HEK293 (cell line): ENCODE results near the gene TAF1B.

ENCODE experiments used
- CTCF ChIA-PET: fragments of 350-600 bp; formaldehyde crosslinking; extraction: SDS; loops from one replicate; lab custom pipeline; 2021; ENCODE audit warnings: antibody characterized with exemption; lab: Yijun Ruan, JAX
- POLR2A ChIA-PET: fragments of 300-600 bp; formaldehyde crosslinking; extraction: SDS; loops from one replicate; lab custom pipeline; 2020; ENCODE audit warnings: antibody characterized with exemption, inconsistent platforms; lab: Yijun Ruan, JAX
- H3K27ac ChIP-seq: fragments of 200-500 bp; sonication (Bioruptor generic); 2 replicates; pipeline ENCODE4 v1.5.1; 2014; ENCODE audit warnings: low read depth, low read length, control low read depth, inconsistent platforms; ENCODE audit errors: extremely low read depth
- H3K36me3 ChIP-seq, 2 experiments: fragments of 200-500 bp in 1 of 2; sonication (Bioruptor generic) in 1 of 2; 1 replicate in 1 of 2; 2 replicates in 1 of 2; pipeline ENCODE4 v1.5.1; 2014 to 2017; ENCODE audit warnings: inconsistent platforms in 2 of 2, low read length in 2 of 2; ENCODE audit not compliant: control insufficient read depth in 2 of 2, insufficient read depth in 1 of 2
- H3K4me1 ChIP-seq: fragments of 200-500 bp; sonication (Bioruptor generic); 2 replicates; pipeline ENCODE4 v1.5.1; 2014; ENCODE audit warnings: mild to moderate bottlenecking, low read length, inconsistent platforms; ENCODE audit not compliant: control insufficient read depth, insufficient read depth
- H3K4me3 ChIP-seq: 2 replicates; pipeline ENCODE4 v1.5.1; 2011; ENCODE audit warnings: low read depth, mild to moderate bottlenecking, control low read depth, low read length, moderate library complexity
- H3K9me3 ChIP-seq: fragments of 200-500 bp; sonication (Bioruptor generic); 2 replicates; pipeline ENCODE4 v1.5.1; 2014; ENCODE audit warnings: low read depth, low read length, inconsistent platforms; ENCODE audit not compliant: control insufficient read depth, insufficient read depth
- BCL11A ChIP-seq: fragments of 450-650 bp; formaldehyde crosslinking; IDR thresholded peaks from 2 replicates; pipeline ENCODE4 v1.5.1; 2016; ENCODE audit warnings: low read depth, missing biosample characterization, missing genetic modification characterization
- CTCF ChIP-seq: fragments of 450-650 bp; formaldehyde crosslinking; IDR thresholded peaks from 2 replicates; pipeline ENCODE4 v1.5.1; 2016; ENCODE audit warnings: missing biosample characterization, missing genetic modification characterization
- EGR2 ChIP-seq: fragments of 450-650 bp; formaldehyde crosslinking; IDR thresholded peaks from 2 replicates; pipeline ENCODE4 v1.5.1; 2016; ENCODE audit warnings: low read depth, missing biosample characterization, missing genetic modification characterization
- GLI4 ChIP-seq: fragments of 450-650 bp; formaldehyde crosslinking; IDR thresholded peaks from 2 replicates; pipeline ENCODE4 v1.5.1; 2016; ENCODE audit warnings: missing biosample characterization, missing genetic modification characterization
- SCRT1 ChIP-seq: fragments of 450-650 bp; formaldehyde crosslinking; IDR thresholded peaks from 2 replicates; pipeline ENCODE4 v1.5.1; 2016; ENCODE audit warnings: missing biosample characterization, missing genetic modification characterization, borderline replicate concordance
- SCRT2 ChIP-seq: fragments of 450-650 bp; formaldehyde crosslinking; IDR thresholded peaks from 2 replicates; pipeline ENCODE4 v1.5.1; 2016; ENCODE audit warnings: missing biosample characterization, missing genetic modification characterization
- SP2 ChIP-seq: fragments of 450-650 bp; formaldehyde crosslinking; IDR thresholded peaks from 2 replicates; pipeline ENCODE4 v1.5.1; 2016; ENCODE audit warnings: missing biosample characterization, missing genetic modification characterization
- ZFHX2 ChIP-seq: fragments of 450-650 bp; formaldehyde crosslinking; conservative IDR thresholded peaks from 2 replicates; pipeline ENCODE4 v1.5.1; 2016; ENCODE audit warnings: missing biosample characterization, missing genetic modification characterization
- ZFP41 ChIP-seq: fragments of 450-650 bp; formaldehyde crosslinking; IDR thresholded peaks from 2 replicates; pipeline ENCODE4 v1.5.1; 2016; ENCODE audit warnings: missing biosample characterization, missing genetic modification characterization, borderline replicate concordance
- ZNF114 ChIP-seq: fragments of 450-650 bp; formaldehyde crosslinking; IDR thresholded peaks from 2 replicates; pipeline ENCODE4 v1.5.0; 2017; ENCODE audit warnings: missing biosample characterization, missing genetic modification characterization
- ZNF155 ChIP-seq: fragments of 450-650 bp; formaldehyde crosslinking; IDR thresholded peaks from 2 replicates; pipeline ENCODE4 v1.5.1; 2016; ENCODE audit warnings: missing biosample characterization, missing genetic modification characterization
- ZNF324 ChIP-seq: fragments of 450-650 bp; formaldehyde crosslinking; IDR thresholded peaks from 2 replicates; pipeline ENCODE4 v1.5.1; 2016; ENCODE audit warnings: missing biosample characterization, missing genetic modification characterization
- ZNF335 ChIP-seq: fragments of 450-650 bp; formaldehyde crosslinking; conservative IDR thresholded peaks from 2 replicates; pipeline ENCODE4 v1.5.1; 2016; ENCODE audit warnings: missing biosample characterization, missing genetic modification characterization
- ZNF518A ChIP-seq: fragments of 450-650 bp; formaldehyde crosslinking; conservative IDR thresholded peaks from 2 replicates; pipeline ENCODE4 v1.5.1; 2016; ENCODE audit warnings: low read depth, missing biosample characterization, missing genetic modification characterization
- ZNF624 ChIP-seq: fragments of 450-650 bp; formaldehyde crosslinking; IDR thresholded peaks from 2 replicates; pipeline ENCODE4 v1.5.1; 2017; ENCODE audit warnings: missing biosample characterization, missing genetic modification characterization
- ZNF670 ChIP-seq: fragments of 450-650 bp; formaldehyde crosslinking; IDR thresholded peaks from 2 replicates; pipeline ENCODE4 v1.5.1; 2016; ENCODE audit warnings: missing biosample characterization, missing genetic modification characterization, low read depth
- TF ChIP-seq, protein P1 (sequence below): fragments of 450-650 bp; IDR thresholded peaks from 2 replicates; pipeline ENCODE4 v1.5.1; 2018; ENCODE audit warnings: missing biosample characterization, mild to moderate bottlenecking, missing genetic modification characterization
- TF ChIP-seq, protein P2 (sequence below): fragments of 450-650 bp; formaldehyde crosslinking; IDR thresholded peaks from 2 replicates; pipeline ENCODE4 v1.5.1; 2016; ENCODE audit warnings: missing biosample characterization, missing genetic modification characterization, borderline replicate concordance

TAF1B gene

DNA sequence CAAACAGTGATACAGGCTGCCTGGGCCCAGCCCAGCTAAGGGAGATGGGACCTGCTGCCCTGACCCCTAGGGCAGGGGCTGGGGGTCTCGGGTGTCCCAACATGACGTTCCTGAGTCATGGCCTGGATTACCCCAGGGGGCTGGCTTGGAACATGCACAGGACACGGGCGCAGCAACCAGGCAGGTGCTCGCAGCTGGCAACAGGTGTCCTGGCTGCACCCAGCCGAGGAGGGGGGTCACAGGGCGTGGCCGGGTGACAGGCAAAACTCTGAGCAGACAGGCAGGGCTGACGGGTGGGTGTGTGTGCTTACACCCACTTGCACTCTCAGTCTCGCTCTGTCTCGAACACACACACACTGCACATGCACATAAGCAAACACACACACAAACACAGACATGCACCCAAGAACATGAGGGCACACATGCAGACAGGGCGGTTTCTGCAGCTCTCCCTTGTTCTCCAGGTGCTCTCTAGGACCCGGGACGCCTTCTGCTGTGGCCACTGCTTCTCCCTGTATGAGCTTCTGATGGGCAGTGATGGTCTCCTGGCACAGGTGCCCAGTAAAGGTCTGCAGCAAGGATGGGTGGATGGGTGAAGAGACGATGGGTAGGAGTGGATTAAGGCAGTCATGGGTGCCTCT, 33.7 kb upstream of the TAF1B start:
- no peaks in the 10 kb centered on the region for H3K9me3 ChIP-seq
- TF ChIP-seq BCL11A (tag by site-specific recombination) (no peak), SCRT2 (tag by site-specific recombination) (peak; percentile 97), GLI4 (no peak), CTCF (tag by site-specific recombination) (no peak), ZNF624 (tag by site-specific recombination) (no peak), ZNF114 (tag by site-specific recombination) (no peak), ZFHX2 (tag by site-specific recombination) (peak; percentile 52; the same call in 1 of the 2 replicates), SCRT1 (peak; percentile 82), EGR2 (tag by site-specific recombination) (0 out of 2 replicates have a peak, but pooled peaks have one; percentile 9)
- TF ChIP-seq, protein P1, sequence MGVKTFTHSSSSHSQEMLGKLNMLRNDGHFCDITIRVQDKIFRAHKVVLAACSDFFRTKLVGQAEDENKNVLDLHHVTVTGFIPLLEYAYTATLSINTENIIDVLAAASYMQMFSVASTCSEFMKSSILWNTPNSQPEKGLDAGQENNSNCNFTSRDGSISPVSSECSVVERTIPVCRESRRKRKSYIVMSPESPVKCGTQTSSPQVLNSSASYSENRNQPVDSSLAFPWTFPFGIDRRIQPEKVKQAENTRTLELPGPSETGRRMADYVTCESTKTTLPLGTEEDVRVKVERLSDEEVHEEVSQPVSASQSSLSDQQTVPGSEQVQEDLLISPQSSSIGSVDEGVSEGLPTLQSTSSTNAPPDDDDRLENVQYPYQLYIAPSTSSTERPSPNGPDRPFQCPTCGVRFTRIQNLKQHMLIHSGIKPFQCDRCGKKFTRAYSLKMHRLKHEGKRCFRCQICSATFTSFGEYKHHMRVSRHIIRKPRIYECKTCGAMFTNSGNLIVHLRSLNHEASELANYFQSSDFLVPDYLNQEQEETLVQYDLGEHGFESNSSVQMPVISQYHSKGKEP (tag by site-specific recombination): no peak
- TF ChIP-seq, protein P2, sequence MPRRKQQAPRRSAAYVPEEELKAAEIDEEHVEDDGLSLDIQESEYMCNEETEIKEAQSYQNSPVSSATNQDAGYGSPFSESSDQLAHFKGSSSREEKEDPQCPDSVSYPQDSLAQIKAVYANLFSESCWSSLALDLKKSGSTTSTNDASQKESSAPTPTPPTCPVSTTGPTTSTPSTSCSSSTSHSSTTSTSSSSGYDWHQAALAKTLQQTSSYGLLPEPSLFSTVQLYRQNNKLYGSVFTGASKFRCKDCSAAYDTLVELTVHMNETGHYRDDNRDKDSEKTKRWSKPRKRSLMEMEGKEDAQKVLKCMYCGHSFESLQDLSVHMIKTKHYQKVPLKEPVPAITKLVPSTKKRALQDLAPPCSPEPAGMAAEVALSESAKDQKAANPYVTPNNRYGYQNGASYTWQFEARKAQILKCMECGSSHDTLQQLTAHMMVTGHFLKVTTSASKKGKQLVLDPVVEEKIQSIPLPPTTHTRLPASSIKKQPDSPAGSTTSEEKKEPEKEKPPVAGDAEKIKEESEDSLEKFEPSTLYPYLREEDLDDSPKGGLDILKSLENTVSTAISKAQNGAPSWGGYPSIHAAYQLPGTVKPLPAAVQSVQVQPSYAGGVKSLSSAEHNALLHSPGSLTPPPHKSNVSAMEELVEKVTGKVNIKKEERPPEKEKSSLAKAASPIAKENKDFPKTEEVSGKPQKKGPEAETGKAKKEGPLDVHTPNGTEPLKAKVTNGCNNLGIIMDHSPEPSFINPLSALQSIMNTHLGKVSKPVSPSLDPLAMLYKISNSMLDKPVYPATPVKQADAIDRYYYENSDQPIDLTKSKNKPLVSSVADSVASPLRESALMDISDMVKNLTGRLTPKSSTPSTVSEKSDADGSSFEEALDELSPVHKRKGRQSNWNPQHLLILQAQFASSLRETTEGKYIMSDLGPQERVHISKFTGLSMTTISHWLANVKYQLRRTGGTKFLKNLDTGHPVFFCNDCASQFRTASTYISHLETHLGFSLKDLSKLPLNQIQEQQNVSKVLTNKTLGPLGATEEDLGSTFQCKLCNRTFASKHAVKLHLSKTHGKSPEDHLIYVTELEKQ (tag by site-specific recombination): no peak
- H3K27ac ChIP-seq: no peak overlapping the region
- H3K36me3 ChIP-seq: no peaks in the 10 kb centered on the region
- POLR2A ChIA-PET: interaction anchor here (0.5 kb wide), 1 partner anchor 338 kb away, joined by 3 read pairs; no protein-coding TSS in a partner anchor
- CTCF ChIA-PET: interaction anchor here (0.6 to 1.7 kb wide), 3 partner anchors 10 to 176 kb away, joined by 3 to 8 read pairs (median 3); no protein-coding TSS in a partner anchor
- H3K4me3 ChIP-seq: no peak overlapping the region
- H3K4me1 ChIP-seq: no peaks in the 10 kb centered on the region

- no peak for TF ChIP-seq SP2 (tag by site-specific recombination)
- no peak for TF ChIP-seq ZNF155 (tag by site-specific recombination)
- no peak for TF ChIP-seq ZNF518A (tag by site-specific recombination)
- TF ChIP-seq ZFP41: no peak
- no peak for TF ChIP-seq ZNF335
- TF ChIP-seq ZNF324 (tag by site-specific recombination): no peak
- TF ChIP-seq ZNF670 (tag by site-specific recombination): no peak
- Histone ChIP-seq H3K4me3 (no peak overlapping the region), H3K9me3 (no peaks in the 10 kb centered on the region), H3K4me1 (no peaks in the 10 kb centered on the region), H3K27ac (no peak overlapping the region), H3K36me3 (no peaks in the 10 kb centered on the region)
- POLR2A ChIA-PET: no interaction called here
- CTCF ChIA-PET: interaction anchor here (0.7 to 6.6 kb wide), 3 partner anchors 9 to 166 kb away, joined by 3 to 90 read pairs (median 3); no protein-coding TSS in a partner anchor
Measured at GRCh38 chr2:9811216-9811615, 32.1 kb upstream of the TAF1B start.
